GM19025 (cell line): ENCODE measurements around the gene CORO1C.

ENCODE experiments used
- ATAC-seq: cut with Tn5 transposase; IDR thresholded peaks from one replicate; pipeline ENCODE4 v1.9.1; 2021; ENCODE audit warnings: mild to moderate bottlenecking, low read depth, moderate library complexity; ENCODE audit not compliant: unreplicated experiment

Gene CORO1C

GRCh38 chr12:108653922-108654321, 77.4 kb downstream of the CORO1C start:
- no peak for ATAC-seq

- no peak for ATAC-seq
These were observed 78.2 kb downstream of the CORO1C start for GRCh38 chr12:108653082-108653516.

- ATAC-seq, result no peak
These were observed 81.2 kb downstream of the CORO1C start for GRCh38 chr12:108650083-108650482.

GRCh38 chr12:108649669-108650068, 81.6 kb downstream of the CORO1C start:
- no peak for ATAC-seq

GRCh38 chr12:108649126-108649525, 82.2 kb downstream of the CORO1C start:
- no peak for ATAC-seq

GRCh38 chr12:108648371-108648770, 82.9 kb downstream of the CORO1C start:
- ATAC-seq, result no peak

GRCh38 chr12:108647585-108648287, 83.6 kb downstream of the CORO1C start:
- no peak for ATAC-seq

- no peak for ATAC-seq
These were observed 84.4 kb downstream of the CORO1C start for GRCh38 chr12:108646600-108647579.

GRCh38 chr12:108645686-108646599, 85.4 kb downstream of the CORO1C start:
- ATAC-seq, result no peak

- ATAC-seq, result no peak
These were observed 86.6 kb downstream of the CORO1C start for GRCh38 chr12:108644811-108645120.

GRCh38 chr12:108643941-108644810, 87.1 kb downstream of the CORO1C start:
- no peak for ATAC-seq

GRCh38 chr12:108642899-108643654, 88.2 kb downstream of the CORO1C start:
- no peak for ATAC-seq

- ATAC-seq, result no peak
These were observed 88.9 kb downstream of the CORO1C start for GRCh38 chr12:108642269-108642870.

GRCh38 chr12:108641446-108642268, 89.7 kb downstream of the CORO1C start:
- ATAC-seq, result no peak

- ATAC-seq, result no peak
These were observed 90.4 kb downstream of the CORO1C start for GRCh38 chr12:108640802-108641445.

- no peak for ATAC-seq
These were observed 92.1 kb downstream of the CORO1C start for GRCh38 chr12:108638997-108639822.
